Stimulated activated naive CD4-positive, alpha-beta T cell treated with Interleukin-2 at 50 U/mL for 16 hours (primary cell): ENCODE results near the gene ICAM1.

ENCODE experiments used
- DNase-seq: peaks from one replicate; lab custom pipeline; 2025; lab: John Stamatoyannopoulos, UW

ICAM1 gene

DNA sequence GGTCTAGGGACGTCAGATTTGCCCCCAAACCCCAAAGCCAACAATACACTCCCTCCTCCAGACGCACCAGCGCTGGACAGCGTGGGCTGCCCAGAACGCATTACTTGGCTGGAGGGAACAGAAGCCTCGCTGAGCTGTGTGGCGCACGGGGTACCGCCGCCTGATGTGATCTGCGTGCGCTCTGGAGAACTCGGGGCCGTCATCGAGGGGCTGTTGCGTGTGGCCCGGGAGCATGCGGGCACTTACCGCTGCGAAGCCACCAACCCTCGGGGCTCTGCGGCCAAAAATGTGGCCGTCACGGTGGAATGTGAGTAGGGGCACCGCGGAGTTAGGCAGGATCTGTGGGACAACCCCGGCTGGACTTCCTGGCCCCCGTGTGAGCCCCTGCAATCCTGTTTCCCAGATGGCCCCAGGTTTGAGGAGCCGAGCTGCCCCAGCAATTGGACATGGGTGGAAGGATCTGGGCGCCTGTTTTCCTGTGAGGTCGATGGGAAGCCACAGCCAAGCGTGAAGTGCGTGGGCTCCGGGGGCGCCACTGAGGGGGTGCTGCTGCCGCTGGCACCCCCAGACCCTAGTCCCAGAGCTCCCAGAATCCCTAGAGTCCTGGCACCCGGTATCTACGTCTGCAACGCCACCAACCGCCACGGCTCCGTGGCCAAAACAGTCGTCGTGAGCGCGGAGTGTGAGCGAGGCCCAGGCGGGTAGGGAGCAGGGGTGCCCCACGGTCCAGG, 22.9 kb downstream of the ICAM1 start:
- DNase-seq = no peak

DNA sequence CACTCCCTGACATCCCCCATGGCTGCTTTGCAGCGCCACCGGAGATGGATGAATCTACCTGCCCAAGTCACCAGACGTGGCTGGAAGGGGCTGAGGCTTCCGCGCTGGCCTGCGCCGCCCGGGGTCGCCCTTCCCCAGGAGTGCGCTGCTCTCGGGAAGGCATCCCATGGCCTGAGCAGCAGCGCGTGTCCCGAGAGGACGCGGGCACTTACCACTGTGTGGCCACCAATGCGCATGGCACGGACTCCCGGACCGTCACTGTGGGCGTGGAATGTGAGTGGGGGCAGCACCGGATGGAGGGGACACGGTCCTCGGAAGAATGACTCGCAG, 23.4 kb downstream of the ICAM1 start:
- DNase-seq = no peak

DNA sequence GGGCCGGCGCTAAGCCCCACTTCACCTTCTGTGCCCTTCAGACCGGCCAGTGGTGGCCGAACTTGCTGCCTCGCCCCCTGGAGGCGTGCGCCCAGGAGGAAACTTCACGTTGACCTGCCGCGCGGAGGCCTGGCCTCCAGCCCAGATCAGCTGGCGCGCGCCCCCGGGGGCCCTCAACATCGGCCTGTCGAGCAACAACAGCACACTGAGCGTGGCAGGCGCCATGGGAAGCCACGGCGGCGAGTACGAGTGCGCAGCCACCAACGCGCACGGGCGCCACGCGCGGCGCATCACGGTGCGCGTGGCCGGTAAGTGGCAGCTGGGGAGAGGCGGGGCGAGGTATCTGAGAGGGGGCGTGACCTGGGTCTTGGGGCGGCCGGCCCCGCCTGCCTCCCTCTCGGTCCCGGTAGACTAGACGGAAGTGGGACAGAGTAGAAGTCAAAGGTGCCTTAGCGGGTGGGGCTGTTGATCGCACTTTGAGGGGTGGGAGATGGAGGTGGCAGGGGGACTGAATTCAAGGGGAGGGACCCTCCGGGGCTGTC, 24.5 kb downstream of the ICAM1 start:
- DNase-seq = peak; percentile 58

DNA sequence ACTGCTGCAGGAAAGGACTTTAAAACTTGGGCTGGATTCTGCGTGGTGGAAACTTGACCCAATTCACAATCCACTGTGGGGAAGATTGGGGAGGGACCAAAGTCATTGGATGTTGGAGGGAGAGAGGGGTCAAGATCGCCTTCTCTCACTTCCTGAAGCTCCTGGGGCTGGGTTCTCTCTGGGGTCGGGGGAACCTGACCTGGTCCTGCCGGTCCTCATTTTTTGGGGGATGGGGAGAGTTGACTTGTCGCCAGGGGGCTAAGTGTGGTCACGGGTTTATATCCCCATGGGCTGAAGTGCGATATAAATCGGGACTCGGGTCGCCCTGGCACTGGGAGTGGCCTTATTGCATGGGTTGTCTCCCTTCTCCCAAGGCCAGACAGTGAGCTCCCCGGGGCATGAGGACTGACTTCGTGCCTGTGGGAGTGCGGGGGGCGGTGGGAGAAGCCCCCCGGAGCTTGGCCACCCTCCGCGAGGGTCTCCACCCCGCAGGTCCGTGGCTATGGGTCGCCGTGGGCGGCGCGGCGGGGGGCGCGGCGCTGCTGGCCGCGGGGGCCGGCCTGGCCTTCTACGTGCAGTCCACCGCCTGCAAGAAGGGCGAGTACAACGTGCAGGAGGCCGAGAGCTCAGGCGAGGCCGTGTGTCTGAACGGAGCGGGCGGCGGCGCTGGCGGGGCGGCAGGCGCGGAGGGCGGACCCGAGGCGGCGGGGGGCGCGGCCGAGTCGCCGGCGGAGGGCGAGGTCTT, 25.1 kb downstream of the ICAM1 start:
- no peak for DNase-seq

DNA sequence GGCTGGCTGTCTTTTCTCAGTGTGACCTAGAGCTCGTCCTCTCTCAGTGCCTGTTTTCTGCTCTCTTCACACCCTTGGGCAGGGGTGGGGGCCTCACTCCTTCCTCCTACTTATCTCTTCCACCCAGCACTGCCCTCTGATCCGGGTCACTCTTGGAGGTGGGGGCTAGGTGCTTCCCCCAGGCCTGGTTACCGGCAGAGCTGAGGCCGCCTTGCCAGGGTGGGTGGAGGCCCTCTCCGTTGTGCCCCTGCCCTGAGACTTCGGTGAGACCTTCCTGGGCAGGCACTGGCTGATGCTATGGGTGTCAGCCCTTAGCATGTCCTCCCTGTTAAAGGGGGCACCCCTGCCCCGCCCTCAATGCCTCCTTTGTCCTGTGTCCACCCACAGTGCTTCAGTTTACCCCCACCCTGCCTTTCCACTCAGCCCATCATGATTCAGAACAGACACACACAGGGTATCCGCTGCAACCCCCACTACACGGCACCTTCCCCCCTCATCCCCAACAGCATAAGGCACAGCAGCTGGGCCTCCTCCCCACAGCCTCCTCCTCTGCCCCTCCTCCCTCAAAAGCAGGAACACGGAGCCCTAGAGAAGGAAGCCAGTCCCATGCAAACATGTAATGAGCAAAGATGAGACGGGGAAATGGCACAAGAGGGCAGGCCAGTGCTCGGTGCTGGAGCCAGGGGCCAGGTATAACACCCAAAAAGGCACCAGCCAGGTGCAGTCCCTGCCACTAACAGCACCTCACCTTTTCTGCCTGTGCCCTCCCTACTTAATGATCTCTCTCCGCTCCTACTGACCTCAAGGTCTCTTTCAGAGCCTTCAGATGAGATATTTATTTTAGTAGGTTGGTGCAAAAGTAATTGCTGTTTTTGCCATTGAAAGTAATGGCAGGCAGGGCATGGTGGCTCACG, 28.9 kb downstream of the ICAM1 start:
- no peak for DNase-seq

DNA sequence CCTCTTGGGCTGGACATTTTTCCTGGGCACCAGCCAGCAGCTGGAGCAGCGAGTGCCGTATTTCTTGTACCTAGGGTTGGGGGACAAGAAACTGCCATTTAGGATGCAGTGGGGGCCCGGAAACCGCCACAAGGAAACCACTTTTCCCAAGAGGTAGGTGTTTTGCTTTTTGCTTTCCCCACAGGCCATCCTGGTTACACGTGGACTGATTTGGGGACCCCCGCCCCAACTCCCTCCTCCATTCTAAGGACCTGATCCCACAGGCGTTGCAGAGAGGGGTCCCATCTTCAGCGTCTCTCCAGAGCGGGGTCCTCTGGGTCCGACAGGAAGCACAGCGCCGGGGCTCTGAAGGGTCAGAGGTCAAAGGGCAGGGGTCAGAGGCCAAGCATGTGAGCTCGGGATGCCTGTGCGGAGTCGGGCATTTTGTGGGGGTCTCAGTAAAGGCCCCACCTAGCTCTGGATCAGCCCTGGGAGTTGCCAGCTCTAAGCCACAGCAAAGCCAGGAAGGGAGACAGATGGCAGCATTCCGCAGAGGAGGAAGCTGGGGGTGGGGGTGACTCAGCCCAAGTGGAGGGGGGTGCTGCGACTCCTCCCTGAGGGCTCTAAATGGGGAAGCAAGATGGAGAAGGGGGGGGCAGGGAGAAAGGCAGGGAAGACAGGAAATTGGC, 34.4 kb downstream of the ICAM1 start:
- DNase-seq = no peak

DNA sequence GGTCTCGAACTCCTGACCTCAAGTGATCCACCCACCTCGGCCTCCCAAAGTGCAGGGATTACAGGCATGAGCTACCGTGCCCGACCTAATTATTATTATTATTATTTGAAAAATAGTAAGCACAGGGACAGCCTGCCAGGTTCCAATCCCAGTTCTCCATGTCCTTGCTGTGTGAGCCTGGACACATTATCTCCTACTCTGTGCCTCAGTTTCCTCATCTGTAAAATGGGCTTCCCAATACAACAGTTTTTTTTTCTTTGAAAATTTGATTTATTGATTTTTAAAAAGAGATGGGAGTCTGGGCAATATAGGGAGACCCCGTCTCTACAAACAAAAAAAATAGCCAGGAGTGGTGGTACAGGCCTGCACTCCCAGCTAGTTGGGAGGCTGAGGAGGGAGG, 35.4 kb downstream of the ICAM1 start:
- no peak for DNase-seq

DNA sequence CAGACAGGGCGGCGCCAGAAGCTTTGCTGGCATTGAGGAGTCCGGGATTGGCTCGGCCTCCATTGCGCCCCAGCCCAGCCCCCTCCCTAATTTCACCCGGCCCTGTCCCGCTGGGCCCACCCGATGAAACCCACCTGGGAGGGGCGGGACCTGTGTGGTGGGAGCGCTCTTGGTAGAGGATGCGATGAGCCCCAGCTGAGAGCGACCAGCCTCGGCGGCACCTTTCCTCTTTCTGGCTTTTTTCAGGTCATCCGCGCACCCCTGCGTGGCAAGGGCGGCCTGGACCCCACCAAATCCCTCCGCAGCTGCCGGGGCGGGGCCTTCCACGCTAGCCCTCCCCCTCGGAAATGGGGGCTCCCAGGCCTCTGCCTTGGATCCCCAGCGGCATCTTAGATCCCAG, 38.5 kb downstream of the ICAM1 start, which contains the start of gene ZGLP1:
Gene ZGLP1, minus strand, starts transcription at position 393 of the 400 bp plus-strand sequence.
- no peak for DNase-seq

DNA sequence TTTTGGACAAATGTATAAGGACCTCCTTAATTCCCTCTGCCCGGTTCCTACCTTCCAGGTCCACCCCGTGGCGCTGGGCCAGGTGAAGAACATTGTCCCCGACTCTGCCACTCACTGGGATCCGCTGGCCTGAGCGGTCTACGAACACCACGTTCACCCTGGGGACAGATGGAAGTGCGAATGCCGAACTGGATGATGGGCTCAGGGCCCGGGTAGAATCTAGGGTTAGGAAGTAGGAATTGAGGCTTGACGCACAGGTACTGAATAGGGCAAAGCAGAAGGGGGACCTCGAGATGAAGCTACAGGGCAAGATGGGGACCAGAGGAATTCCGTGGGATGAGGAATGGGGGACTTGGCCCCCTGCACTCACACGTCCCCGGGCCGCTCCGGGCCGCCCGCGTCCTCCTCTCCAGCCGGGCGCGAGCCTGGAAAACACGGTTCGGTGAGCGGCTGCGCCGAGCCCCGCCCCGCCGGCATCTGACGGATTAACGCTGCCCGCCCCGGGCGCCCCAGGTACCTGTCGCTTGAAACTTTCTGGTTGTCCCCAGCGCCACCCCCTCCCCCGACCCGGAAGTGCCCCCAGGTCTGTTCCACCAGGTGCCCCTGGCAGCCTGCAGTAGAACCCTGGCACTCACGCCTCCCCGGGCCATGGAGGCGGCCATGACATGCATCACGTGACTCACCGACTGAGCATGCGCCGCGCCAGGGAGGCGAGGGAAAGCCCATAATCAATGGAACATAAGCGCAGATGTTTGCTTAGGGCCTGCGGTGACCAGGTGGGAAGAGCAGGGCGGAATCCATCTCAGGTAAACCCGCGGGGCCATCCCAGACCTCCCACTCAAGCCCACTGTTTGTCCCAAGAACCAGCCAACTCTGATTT, 44.7 kb downstream of the ICAM1 start, which contains the start of gene FDX2:
Gene FDX2, minus strand, starts transcription at position 681 of the 880 bp plus-strand sequence. Its CDS starts 19 bp downstream, at position 662.
- DNase-seq = peak; percentile 89

DNA sequence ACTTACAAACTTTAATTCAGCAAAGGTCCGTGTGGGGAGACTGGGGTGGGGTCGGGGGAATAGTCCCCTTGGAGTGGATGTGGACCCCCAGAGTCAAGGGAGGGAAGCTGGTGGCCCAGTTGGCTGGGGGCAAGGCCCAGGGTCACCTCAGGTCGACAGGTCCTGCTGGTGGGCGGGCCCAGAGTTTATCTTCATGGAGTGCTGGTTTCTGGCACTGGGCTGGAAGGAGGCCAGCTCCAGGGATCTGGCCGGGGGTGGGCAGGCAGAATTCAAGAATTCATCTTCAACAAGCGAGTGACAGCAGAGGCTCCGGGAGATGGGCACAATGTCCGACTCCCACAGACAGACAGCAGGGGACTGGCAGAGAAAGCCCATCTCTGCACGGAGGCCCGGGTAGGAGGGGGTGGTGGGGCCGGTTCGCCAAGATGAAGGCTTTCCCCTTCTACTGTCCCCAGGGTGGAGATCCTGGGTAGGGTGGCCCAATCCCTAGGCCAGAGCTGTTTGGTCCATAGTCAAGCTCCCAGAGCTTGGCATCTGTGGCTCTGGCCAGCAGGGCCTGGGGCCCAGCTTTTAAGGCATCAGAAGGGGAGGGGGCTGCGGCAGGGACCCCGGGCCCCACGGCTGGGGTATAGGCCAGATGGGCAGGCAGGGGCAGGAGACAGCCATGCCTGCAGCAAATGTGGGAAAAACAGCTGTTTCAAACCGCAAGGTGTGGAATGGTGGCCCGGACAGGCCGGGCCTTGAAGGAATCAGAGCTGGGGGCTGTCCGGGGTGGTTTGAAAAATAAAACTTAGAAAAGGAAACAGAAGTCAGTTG, 45.5 kb downstream of the ICAM1 start:
- DNase-seq = no peak

DNA sequence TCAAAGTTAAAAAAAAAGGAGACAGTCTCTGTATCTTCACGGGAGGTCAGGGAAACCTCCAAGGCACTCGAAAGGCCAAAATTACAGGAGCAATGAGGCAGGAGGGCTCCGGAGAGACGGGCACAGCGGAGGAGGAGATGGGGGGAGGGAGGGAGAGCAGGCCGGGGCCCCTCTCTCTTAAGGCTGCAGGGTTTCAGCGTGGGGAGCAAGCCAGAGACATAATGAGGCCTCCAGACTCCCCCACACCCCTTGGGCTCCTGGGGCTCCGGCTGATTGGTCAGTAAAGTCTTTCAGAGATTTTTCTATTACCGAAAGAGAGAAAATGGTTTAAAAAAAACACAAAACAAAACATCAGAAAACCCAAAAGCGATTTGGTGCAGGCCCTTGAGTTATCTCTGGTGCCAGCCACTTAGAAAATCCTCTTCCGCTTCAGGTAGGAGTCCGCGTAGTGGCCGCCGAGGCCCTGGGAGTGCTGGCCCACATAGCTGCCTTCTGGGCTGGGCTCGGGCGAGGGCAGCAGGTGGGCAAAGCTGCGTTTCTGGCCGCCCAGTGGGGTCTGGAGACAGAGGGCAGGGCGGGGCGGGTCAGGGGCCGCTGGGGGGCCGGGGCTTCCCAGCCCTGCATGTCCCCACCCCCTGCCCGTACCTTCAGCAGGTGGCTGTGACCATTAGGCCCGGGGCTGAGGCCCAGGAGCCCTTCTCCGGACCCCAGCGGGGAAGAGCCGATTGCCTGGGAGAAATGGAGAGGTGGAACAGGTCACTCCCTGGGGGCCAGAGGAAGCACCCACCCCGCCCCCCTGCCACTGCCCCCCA, 46.3 kb downstream of the ICAM1 start:
- DNase-seq = no peak

DNA sequence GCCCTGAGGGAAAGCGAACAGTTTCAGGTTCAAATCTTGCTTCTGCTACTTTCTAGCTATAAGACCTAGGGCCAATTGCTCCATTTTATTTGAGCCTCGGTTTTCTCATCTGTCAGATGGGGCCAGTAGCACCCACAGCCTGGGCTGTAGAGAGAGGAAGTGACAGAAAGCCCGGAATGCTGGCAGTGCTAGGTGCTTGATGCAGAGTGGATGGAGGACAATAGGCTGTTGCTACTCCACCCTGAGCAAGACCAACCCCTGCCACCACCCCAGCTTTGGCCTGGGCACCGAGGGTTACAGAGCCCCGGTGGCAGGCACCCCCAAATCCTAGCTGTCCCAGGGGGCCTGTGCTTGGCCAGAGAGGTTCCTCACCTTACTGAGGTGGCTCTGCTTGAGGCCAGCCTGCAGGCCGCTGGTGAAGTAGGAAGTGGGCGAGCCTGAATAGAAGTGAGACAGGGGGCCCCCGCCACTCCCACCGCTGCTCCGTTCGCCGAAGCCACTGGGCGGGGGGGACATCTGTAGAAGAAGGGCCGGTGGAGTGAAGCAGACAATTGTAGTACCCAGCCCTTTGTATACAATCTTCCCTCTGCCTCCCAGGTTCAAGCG, 47.0 kb downstream of the ICAM1 start:
- no peak for DNase-seq

DNA sequence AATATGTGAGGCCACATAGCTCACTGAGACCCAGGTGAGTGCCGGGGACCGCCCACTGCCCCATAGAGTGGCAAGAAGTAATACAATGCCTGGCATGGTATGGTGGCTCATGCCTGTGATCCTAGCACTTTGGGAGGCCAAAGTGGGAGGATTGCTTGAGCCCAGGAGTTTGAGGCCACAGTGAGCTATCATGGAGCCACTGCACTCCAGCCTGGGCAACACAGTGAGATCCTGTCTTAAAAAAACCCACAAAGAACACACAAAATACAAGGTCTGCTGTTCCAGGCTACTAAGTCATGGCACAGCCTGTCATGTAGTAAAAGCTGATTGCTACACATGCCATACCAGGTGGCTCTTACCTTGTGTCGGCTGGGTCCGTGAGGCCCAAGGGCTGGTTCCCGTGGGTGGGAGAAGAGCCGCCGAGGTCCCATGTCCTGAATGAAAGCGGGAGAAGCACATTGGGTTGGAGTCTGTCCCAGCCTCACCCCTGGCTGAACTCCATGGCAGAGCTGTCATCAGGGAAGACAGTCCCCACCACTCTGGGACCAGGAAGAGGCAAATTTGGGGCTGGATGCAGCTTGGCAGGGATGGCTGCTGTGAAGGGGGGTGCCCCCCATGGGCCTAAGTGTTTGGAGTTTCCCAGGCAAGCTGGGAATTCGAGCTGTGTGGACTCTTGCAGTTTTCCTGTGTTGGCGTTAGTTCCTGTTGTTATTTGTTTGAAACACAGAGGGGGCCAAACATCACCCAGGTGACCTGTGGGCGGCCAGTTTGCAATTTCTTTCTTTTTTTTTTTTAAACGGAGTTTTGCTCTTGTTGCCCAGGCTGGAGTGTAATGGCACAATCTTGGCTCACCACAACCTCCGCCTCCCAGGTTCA, 48.1 kb downstream of the ICAM1 start:
- no peak for DNase-seq

DNA sequence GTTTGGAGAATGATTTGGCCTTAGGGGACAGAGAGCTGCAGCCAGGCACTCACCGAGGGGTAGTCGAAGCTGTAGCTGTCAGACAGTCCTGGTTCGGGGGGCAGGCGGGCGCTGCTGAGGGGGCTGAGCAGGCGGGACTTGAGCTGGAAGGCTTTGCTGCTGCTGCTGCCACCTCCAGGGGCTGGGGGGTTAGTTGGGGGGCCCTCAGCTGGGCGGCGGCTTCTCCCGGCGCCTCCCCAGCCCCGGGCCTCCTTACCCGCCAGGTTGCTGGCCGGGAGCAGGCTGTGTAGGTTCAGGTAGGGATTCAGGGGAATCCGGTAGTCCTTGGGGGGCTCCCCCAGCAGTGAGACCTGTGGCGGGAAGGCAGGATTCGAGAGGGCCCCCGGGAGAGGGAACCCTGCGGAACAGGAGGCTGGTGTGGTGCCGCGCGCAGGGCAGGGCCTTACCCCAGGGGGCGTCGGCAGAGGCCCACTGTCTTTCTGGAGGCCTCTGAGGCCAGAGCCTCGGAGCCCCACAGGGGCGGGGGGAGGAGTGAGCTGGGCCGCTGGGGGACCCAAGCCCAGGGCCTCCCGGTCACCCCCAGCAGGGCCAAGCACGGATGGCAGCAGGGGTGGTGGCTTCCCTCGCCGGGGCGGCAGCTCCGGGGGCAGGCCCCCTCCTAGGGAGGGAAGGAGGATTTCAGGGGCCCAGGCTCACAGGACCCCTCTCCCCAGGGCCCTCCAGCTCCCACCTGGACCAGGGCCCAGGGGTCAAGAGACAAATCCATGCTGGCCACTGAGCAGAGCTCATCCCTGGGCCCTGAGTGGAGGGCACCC, 49.9 kb downstream of the ICAM1 start:
- no peak for DNase-seq

DNA sequence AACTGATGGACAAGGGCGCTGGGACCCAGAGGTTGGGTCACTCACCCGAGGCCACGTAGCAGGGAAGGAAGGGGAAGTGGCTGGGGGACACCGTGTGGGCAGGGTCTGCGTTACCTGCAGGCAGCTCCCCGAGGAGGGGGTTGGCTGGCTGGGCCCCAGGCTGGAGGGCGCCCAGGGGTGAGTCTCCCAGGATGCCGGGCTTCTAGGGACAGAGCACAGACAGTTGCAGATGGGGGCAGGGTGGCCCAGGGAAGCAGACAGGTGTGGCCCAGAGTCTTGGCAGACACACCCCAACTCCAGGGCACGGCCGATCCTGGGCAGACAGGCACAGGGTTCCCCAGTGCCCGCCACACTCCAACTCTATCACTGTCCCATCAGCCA, 50.5 kb downstream of the ICAM1 start:
- no peak for DNase-seq
